Vagina (tissue), 2 donors: Measurements from ENCODE around the gene SMPDL3B. TPM values are rescaled to one million over a fixed set of nuclear protein-coding genes. Genes with fewer than 3 reads are reported as not detected.

ENCODE experiments used
- DNase-seq, 2 donors: peaks; one replicate each; pipeline ENCODE4 v3.0.0-alpha.2; 2017; ENCODE audit errors: extremely low spot score in 2 of 2
- H3K27ac ChIP-seq: fragments of 200-600 bp; sonication (generic); one replicate; pipeline ENCODE4 v1.5.1; 2019
- H3K27me3 ChIP-seq: fragments of 200-600 bp; sonication (generic); one replicate; pipeline ENCODE4 v1.5.1; 2019
- H3K36me3 ChIP-seq, 2 donors: fragments of 200-600 bp; sonication (generic); one replicate each; pipeline ENCODE4 v1.5.1; 2017 to 2019
- H3K4me1 ChIP-seq: fragments of 200-600 bp; sonication (generic); one replicate; pipeline ENCODE4 v1.5.1; 2019
- H3K4me3 ChIP-seq, 2 donors: fragments of 200-600 bp; sonication (generic); 1 replicate in 1 of 2; 2 replicates in 1 of 2; pipeline ENCODE4 v1.5.1; 2016 to 2019
- H3K9me3 ChIP-seq: fragments of 200-600 bp; sonication (generic); one replicate; pipeline ENCODE4 v1.5.1; 2019
- POLR2A ChIP-seq, 2 donors: fragments of 450-650 bp; IDR thresholded peaks; one replicate each; pipeline ENCODE4 v1.6.1; 2017; ENCODE audit warnings: antibody characterized with exemption in 2 of 2, mild to moderate bottlenecking in 2 of 2, moderate library complexity in 2 of 2
- POLR2AphosphoS5 ChIP-seq, 2 donors: sonication (generic); formaldehyde crosslinking; IDR thresholded peaks; one replicate each; pipeline ENCODE4 v1.9.0; 2017; ENCODE audit warnings: antibody characterized with exemption in 2 of 2, mild to moderate bottlenecking in 2 of 2, low read depth in 1 of 2; ENCODE audit not compliant: insufficient read depth in 1 of 2
- intact Hi-C: fragments of 100-400 bp; cut with DNase I; formaldehyde crosslinking; loops from one replicate; pipeline ENCODE4 v1.15.1; 2023
- total RNA-seq: library from RNA; depleted of rRNA; stranded (reverse); fragments of >200 nt; gene quantifications from one replicate; pipeline ENCODE4 v1.2.3, GENCODE V29; 2016
- TF ChIP-seq, protein P1 (sequence below), 3 experiments: fragments of 450-650 bp in 2 of 3; fragments of 200-600 bp in 1 of 3; sonication (generic) in 1 of 3; IDR thresholded peaks; one replicate each; pipeline ENCODE4 v1.5.1; 2017 to 2019; ENCODE audit warnings: antibody characterized with exemption in 3 of 3, mild to moderate bottlenecking in 2 of 3, moderate library complexity in 2 of 3

Gene SMPDL3B
- total RNA-seq, 1 donor from 2014 or later, result 2.0 TPM

DNA sequence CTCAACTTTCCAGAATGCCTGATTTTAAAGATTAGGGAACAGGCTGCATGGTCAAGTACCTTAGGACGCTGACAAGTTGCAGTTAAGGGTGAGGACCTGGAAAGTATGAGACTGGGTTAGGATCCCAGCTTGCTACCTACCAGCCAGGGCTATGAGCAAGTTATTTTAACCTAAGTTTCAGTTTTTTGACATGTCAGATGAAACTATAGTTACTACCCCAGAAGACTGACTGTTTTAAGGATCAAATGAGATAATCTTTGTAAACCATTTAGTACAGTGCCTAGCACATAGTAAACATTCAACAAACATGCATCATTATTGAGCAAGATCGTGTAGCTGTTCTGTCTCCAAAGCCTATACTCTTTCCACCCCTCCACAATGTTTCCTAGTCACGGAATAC is 48.1 kb upstream of the SMPDL3B start:
- H3K27me3 ChIP-seq, result no peaks in the 10 kb centered on the region
- intact Hi-C loops, result no loop called here
- H3K4me1 ChIP-seq, result no peaks in the 10 kb centered on the region
- no peak overlapping the region for H3K4me3 ChIP-seq
- TF ChIP-seq, protein P1, sequence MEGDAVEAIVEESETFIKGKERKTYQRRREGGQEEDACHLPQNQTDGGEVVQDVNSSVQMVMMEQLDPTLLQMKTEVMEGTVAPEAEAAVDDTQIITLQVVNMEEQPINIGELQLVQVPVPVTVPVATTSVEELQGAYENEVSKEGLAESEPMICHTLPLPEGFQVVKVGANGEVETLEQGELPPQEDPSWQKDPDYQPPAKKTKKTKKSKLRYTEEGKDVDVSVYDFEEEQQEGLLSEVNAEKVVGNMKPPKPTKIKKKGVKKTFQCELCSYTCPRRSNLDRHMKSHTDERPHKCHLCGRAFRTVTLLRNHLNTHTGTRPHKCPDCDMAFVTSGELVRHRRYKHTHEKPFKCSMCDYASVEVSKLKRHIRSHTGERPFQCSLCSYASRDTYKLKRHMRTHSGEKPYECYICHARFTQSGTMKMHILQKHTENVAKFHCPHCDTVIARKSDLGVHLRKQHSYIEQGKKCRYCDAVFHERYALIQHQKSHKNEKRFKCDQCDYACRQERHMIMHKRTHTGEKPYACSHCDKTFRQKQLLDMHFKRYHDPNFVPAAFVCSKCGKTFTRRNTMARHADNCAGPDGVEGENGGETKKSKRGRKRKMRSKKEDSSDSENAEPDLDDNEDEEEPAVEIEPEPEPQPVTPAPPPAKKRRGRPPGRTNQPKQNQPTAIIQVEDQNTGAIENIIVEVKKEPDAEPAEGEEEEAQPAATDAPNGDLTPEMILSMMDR (IDR thresholded peaks at IDR 0.05), result no peak
- TF ChIP-seq POLR2A (IDR thresholded peaks at IDR 0.05), result no peak
- no peak for TF ChIP-seq POLR2AphosphoS5 (IDR thresholded peaks at IDR 0.05; ENCODE audit: insufficient read depth in 1 of 2, low read depth in 1 of 2)
- H3K27ac ChIP-seq, result no peak overlapping the region
- no peaks in the 10 kb centered on the region for H3K9me3 ChIP-seq
- H3K36me3 ChIP-seq, result peaks cover 0 to 16% of the 10 kb centered on the region in 2 donors
- DNase-seq, result no peak

DNA sequence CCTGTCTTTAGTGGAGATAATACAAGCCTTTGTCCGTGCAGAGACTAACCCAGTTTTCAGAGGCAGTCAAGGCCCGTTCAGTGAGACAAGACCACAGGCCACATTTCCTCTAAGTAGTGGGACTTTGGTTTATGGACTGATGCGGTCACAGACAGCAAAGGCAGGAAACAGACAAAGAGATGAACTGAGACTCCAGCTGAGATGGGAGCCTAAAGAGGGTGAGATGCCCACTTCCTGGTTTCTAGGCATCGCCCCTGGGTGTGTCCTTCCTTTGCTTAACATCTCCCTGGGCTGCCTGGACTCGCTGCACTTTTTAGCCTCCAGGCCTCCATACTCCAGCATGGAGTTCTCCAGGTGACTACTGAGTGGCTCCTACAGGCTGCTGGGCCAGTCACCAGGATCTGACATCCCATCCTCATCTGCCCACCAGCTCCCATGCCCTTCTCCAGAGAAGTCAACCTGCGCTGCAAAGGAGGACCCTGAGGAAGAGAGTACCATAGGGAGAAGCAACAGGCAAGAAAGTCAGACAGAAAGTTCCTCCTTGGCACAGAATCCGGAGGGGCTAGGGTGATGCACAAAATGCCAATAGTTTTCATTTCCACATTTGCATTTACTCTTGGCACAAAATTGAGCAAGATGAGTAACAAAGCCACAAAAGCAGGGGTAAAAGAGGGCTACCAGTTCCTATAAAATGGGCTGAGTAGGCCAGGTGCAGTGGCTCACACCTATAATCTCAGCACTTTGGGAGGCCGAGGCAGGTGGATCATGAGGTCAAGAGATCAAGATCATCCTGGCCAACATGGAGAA is 47.4 kb upstream of the SMPDL3B start:
- Histone ChIP-seq H3K36me3 (peaks cover 0 to 23% of the 10 kb centered on the region in 2 donors), H3K4me1 (no peaks in the 10 kb centered on the region), H3K9me3 (no peaks in the 10 kb centered on the region), H3K27ac (no peak overlapping the region), H3K27me3 (no peaks in the 10 kb centered on the region), H3K4me3 (no peak overlapping the region)
- TF ChIP-seq, protein P1 (IDR thresholded peaks at IDR 0.05), result no peak
- TF ChIP-seq POLR2A (IDR thresholded peaks at IDR 0.05) (no peak), POLR2AphosphoS5 (IDR thresholded peaks at IDR 0.05; ENCODE audit: insufficient read depth in 1 of 2, low read depth in 1 of 2) (no peak)
- intact Hi-C loops, result no loop called here
- DNase-seq, result no peak

DNA sequence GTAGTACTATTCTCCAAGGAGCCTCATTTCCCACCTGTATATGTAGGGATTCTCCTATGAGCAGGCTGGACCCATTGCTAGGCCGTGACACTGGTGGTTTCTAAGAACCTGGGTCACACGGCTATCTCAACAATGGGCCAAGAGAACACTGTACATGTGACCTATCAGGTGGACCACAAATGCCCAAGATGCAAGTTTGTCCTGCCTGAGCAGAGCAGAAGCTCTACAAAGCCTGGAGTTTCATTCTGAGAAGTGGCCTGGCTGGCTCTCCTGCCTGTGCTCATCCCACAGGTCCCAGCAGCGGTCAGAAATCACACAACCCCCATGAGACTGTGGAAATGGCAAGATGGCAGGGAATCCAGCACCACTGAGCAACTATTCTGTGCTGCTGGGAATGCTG is 45.3 kb upstream of the SMPDL3B start:
- no peak overlapping the region for H3K27ac ChIP-seq
- no peaks in the 10 kb centered on the region for H3K27me3 ChIP-seq
- intact Hi-C loops, result no loop called here
- no peak overlapping the region for H3K4me3 ChIP-seq
- TF ChIP-seq POLR2A (IDR thresholded peaks at IDR 0.05) (no peak), POLR2AphosphoS5 (IDR thresholded peaks at IDR 0.05; ENCODE audit: insufficient read depth in 1 of 2, low read depth in 1 of 2) (no peak)
- TF ChIP-seq, protein P1 (IDR thresholded peaks at IDR 0.05), result no peak
- no peaks in the 10 kb centered on the region for H3K9me3 ChIP-seq
- H3K36me3 ChIP-seq, result peaks cover 0 to 44% of the 10 kb centered on the region in 2 donors
- no peaks in the 10 kb centered on the region for H3K4me1 ChIP-seq
- no peak for DNase-seq

DNA sequence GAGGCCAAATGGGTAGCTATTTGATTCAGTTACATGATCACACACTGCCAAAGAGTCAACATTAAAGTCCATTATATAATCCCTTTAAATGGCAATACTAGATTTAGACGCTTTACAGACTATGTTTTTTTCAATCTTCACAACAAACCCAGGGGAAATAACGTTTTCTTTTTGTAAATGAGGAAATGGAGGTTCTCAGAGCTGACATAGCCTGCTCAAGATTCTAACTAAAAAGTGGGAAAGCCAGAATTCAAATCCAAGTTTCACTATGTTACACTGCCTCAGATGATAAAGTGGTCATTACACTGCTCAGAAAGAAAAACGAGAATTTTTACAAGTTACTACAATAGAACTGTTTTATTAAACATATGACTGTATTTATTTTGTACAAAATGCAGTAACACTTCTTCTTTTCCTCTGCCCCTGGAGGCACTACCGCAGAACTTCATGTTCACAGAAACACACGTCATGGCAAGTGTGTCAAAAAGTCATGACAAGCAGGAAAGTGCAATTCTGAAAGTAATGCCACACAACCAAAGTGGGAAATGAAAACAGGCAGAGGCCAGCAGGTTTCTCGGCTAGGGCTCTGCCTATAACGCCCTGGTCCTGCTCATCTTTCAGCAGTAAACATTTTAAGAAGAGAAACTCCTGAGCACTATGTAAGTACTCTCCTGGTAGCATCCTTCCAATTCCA is 43.5 kb upstream of the SMPDL3B start:
- no peak overlapping the region for H3K4me3 ChIP-seq
- intact Hi-C loops, result no loop called here
- no peak overlapping the region for H3K27ac ChIP-seq
- DNase-seq, result no peak
- no peaks in the 10 kb centered on the region for H3K4me1 ChIP-seq
- peaks cover 0 to 60% of the 10 kb centered on the region in 2 donors for H3K36me3 ChIP-seq
- no peaks in the 10 kb centered on the region for H3K9me3 ChIP-seq
- TF ChIP-seq, protein P1 (IDR thresholded peaks at IDR 0.05), result no peak
- TF ChIP-seq POLR2A (IDR thresholded peaks at IDR 0.05) (no peak), POLR2AphosphoS5 (IDR thresholded peaks at IDR 0.05; ENCODE audit: insufficient read depth in 1 of 2, low read depth in 1 of 2) (no peak)
- H3K27me3 ChIP-seq, result no peaks in the 10 kb centered on the region

DNA sequence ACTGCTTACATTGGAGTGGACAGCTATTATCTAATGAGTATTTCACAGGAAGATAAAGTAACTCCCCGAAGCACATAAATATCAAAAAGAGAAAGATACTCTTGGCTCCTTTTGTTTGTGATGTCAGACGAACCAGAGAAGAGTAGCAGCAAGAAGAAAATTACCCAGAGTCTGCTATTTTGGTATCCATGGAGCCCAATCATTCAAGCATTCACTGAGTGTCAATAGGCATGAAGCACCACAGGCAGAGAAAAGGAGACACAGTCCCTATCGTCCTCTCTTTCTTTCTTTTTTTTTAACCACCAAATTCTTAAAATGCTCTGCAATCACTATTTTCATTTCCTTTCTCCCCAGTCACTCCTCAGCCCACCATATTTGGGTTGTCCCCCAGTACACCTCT is 40.3 kb upstream of the SMPDL3B start:
- intact Hi-C loops, result no loop called here
- TF ChIP-seq, protein P1 (IDR thresholded peaks at IDR 0.05), result no peak
- TF ChIP-seq POLR2AphosphoS5 (IDR thresholded peaks at IDR 0.05; ENCODE audit: insufficient read depth in 1 of 2, low read depth in 1 of 2) (no peak), POLR2A (IDR thresholded peaks at IDR 0.05) (no peak)
- H3K9me3 ChIP-seq, result no peaks in the 10 kb centered on the region
- H3K4me1 ChIP-seq, result no peaks in the 10 kb centered on the region
- peaks cover 0 to 74% of the 10 kb centered on the region in 2 donors for H3K36me3 ChIP-seq
- no peak for DNase-seq
- H3K27ac ChIP-seq, result no peak overlapping the region
- no peaks in the 10 kb centered on the region for H3K27me3 ChIP-seq
- no peak overlapping the region for H3K4me3 ChIP-seq
